NCI-H748 treated with DMSO at 0.1 percent for 48 hours (cell line): ENCODE results near the gene LRRN2.

ENCODE experiments used
- DNase-seq: peaks from one replicate; lab custom pipeline; 2025; lab: John Stamatoyannopoulos, UW

LRRN2 gene

GRCh38 chr1:204662530-204662929 is 23.0 kb downstream of the LRRN2 start:
- DNase-seq, result no peak

DNA sequence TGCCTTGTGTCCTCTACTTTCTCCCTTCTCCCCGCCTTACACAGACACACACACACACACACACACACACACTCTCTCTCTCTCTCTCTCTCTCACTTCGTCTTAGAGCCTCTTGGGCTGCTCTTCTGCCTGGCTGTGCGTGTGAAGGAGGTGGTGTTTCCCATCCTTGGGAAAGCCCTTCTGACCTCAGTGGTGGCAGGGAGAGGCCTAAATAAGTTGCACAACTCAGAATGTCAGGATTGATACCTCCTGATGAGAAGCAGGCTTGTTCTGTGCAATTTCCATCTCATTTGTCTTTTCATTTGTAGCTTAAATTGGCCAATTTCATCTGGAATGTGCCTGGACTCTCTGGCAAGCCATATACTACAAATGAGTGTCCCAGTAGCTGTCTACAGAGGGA is 25.0 kb downstream of the LRRN2 start:
- DNase-seq, result no peak

DNA sequence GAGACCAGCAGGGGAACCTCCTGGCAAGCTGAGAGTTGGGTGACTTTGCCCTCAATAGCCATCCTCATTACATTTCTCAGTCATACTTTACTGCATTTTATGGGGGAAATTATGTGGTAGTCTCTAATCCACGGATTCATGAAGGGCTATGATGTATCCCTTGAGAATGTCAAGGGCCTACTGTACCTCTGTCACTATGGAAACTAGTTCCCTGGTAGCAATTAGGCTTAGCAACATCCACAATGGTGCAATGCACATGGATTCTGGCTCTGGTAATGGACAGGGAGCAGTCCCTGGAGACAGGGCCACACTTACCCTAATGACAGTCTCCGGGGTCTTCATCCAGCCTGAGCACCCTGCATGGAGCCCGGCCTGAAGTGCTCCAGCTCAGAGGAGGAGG is 26.5 kb downstream of the LRRN2 start:
- DNase-seq, result no peak

DNA sequence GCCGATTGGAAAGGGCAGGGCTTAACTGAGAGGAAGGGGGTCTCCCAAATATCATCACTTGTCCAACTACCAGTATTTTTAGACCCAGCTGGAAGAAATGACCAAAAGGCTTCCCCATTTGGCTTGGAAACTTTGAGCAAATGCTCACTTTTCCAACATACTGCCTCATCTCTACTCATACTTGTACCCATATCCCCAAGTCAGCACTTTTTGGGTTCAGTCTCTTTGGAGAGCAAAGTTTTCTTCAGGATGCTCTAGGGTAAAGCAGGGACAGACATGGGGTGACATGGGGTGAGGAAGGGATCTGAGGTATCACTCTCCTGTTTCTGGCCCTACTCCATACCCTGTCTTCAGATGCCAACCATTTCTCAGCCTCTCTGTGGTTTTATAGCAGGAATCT is 27.2 kb downstream of the LRRN2 start:
- no peak for DNase-seq

- DNase-seq, result no peak
Measured at GRCh38 chr1:204653590-204654340, 31.8 kb downstream of the LRRN2 start.

- DNase-seq, result no peak
Measured at GRCh38 chr1:204652497-204652896, 33.0 kb downstream of the LRRN2 start.

- no peak for DNase-seq
Measured at GRCh38 chr1:204651843-204652421, 33.6 kb downstream of the LRRN2 start.

GRCh38 chr1:204650911-204651570 is 34.5 kb downstream of the LRRN2 start:
- no peak for DNase-seq

DNA sequence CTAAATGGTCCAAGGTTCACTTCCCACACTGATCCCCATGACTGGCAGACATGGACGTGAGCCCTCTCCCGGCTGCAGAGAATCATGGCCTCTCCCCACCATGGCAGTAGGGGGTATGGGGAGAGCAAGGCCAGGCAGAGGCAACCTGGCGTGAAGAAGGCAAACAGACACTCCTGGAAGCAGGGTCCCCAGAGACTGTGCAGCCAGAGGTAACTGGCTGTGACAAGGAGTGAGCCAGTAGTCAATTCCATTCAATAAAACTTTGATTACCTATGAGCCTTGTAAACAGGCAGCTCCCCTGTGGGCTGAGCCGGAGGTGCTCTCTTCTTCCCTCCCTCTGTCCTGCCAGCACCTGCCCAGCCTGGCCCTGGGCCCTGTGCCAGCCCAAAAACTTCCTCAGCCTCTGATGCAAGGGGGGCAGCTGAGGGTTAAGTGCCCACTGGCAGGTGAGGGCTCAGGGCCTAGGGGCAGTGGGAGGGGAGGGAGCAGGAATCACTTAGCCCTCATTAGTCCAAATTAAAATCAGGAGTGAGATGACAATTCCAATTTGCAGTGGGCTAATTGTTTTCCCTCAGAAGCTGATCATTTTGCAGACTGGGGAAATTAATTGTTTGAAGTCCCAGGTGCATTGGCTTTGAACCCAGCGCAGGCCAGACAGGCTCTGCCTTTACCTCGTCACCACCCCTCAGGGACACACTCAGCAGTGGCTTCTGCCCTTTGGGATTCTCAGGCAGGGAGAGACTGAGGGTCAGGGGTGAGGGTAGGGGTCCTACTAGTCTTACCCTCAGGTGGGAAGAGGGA is 35.6 kb downstream of the LRRN2 start:
- DNase-seq, result no peak

DNA sequence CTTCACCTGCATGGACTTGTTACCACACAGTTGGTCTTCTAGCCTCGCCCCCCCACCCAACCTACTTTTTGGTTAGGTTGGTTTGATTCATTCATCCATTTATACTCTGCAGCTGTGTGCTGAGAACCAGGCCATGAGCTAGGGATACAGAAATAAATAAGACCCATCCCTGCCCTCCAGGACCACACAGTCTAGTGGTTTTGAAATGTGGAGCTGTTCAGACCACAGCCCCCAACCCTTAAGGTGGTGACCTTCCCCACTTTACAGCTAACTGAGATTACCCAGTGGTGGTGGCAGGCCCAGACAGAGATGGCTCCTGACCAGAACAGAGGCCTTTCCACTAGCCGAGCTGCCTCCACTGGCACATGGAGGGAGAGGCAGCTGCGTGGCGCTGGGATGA is 37.0 kb downstream of the LRRN2 start:
- DNase-seq, result no peak

DNA sequence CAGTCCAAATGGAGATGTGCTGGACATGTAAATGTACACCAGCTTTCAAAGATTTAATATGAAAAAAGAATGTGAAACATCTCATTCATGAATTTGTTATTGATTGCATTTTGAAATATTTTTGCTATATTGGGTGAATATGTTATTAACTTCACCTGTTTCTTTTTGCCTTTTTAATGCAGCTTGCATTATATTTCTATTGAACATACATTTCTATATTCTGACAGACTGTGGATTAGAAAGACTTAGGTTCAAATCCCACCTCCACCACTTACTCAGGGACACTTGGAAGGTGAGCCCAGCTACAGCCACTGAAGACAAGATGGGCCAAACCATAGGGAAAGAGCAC is 37.8 kb downstream of the LRRN2 start:
- no peak for DNase-seq

DNA sequence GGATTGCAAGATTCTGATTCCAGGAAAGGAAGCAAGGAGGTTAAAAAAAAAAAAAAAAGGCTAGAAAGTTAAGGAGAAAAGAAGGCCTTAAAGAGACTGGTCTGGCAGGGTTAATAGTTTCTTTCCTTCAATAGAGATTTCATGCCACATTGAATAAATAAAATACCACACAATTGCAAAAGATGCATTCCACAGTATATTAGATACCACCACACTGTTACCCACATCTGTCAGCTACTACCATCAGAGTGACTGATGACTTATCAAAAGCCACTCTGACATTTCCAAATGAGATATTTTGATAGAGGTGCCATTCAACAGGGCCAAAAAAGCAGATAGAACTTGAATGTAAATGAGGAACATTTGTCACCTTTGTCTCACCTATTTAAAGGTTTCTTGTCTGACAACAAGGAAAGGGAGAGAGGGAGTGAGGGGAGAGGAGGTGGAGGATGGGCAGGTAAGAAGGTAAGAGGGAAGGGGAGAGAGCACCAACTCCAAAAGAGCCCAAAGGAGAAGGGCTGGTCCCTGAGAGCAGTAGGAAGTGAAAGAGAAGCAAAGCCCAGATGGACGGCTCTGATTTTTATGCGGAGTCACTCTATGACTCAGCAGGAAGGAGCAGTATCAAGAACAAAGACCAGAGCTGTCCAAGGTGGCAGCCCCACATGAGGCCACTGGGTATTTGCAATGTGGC is 38.3 kb downstream of the LRRN2 start:
- no peak for DNase-seq

DNA sequence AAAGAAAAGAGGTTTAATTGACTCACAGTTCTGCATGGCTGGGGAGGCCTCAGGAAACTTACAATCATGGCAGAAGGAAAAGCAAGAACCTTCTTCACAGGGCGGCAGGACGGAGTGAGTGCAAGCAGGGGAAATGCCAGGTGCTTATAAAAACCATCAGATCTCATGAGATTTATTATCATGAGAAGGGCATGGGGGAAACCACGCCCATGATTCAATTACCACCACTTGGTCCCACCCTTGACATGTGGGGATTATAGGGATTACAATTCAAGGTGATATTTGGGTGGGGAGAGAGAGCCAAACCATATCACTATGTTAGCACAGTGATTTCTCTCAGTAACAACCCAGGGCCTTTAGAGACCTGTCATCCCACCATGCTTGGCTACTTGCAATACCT is 39.9 kb downstream of the LRRN2 start:
- no peak for DNase-seq

GRCh38 chr1:204645251-204645650 is 40.3 kb downstream of the LRRN2 start:
- no peak for DNase-seq

GRCh38 chr1:204643503-204643902 is 42.0 kb downstream of the LRRN2 start:
- DNase-seq, result no peak

GRCh38 chr1:204641936-204642335 is 43.6 kb downstream of the LRRN2 start:
- DNase-seq, result no peak

DNA sequence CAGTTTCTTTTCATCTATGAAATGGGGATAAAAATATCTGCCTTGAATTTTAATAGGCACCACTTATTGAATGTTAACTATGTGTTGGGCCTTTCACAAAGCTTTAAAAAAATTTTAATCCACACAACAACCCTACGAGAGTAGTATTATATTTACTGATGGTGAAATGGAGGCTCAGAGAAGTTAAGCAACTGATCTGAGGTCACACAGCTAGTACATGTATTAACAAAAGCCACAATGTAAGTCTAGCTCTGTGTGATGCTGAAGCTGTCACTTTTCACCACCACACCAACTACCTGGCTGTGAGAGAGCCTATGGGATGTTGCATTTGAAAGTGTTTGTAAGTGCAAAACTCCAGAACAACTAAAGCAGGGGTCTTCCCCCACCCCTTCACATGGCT is 44.1 kb downstream of the LRRN2 start:
- DNase-seq, result no peak

DNA sequence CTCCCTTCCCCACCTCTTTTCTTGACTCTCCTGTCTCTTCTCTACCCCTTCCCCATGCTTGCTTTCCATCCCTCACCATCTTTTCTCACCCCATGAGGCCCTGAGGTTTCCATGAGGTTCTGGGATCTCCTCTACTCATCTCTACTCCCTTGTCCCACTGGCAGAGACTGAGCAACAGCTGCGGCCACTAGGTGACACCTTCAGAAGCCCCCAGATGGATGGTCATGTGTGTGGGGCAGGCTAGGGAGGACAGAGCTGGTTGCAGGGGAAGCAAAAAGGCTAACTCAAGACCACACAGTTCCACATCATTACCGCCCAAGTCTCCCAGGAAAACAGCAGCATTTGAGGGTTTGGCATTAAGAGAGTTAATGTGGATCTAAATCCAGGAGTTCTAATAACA is 45.0 kb downstream of the LRRN2 start:
- DNase-seq, result no peak

DNA sequence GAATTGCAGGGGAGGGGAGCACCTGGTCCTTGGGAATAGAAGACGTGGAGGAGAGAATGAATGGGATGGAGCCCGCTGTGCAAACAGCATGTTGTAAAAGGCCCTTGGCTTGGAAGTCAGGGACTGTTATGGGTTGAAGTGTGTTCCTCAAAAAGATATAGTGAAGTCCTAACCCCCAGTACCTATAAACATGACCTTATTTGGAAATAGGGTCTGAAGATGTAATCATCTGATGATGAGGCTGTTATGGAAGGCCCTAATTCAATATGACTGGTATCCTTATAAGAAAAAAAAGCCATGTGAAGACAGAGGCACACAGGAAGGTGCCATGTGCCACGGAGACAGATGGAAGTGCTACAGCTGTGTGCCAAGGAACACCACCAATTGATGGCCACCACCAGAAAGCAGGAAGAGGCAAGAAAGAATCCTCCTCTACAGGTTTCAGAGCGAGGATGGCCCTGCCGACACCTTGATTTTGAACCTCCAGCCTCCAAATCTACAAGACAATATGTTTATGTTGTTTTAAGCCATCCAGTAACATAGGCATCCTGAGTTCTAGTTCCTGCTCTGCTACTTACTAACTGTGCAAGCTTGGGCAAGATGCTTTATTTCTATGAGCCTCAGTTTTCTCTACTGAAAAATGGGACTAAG is 51.2 kb downstream of the LRRN2 start:
- no peak for DNase-seq

GRCh38 chr1:204633665-204634064 is 51.9 kb downstream of the LRRN2 start:
- DNase-seq, result no peak

DNA sequence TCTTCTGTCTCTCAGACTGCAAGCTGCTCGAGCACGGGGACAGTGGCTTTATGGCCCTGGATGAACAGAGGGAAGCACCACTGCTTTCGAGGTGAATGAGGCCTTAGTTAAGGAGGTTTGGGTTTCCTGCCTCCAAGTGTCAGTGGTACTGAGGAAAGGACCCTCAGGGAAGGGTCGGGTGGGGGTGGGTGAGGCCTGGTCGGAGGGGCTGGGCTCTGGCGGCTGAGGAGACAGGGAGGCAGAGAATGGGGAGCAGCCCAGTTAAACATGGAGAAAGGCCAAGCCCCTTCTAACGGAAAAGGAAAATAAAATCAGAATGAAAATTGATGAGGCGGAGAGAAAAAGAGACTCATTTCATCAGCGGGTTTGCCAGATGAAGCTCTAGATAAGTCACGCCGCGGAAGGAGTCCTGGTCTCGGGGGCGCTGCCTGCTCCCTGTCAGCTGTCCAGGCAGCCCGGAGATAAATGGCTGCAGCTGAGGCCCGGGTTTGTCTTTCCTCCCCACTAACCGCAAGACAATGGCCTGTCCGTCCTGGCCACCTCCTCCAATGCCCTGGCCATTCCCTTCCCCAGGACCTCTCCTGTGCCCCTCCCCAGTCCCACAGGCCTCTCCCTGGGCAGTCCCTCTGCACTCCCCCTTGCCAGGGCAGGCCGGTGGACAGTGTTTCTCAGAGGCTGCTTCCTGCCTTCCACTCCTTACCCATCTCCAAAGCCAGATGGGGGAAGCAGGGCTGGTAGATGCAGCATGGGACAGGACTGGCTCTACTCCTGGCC is 55.2 kb downstream of the LRRN2 start:
- no peak for DNase-seq
